NCI-H1436 treated with DMSO at 0.1 percent for 48 hours (cell line): ENCODE measurements around the gene NR1H3.
"Not testable (repeated sequence)": the region's sequence is repeated elsewhere in the genome, so short reads cannot be mapped to it uniquely, and the experiment has no call there.

ENCODE experiments used
- DNase-seq: peaks from one replicate; lab custom pipeline; 2025; lab: John Stamatoyannopoulos, UW

NR1H3 gene

DNA sequence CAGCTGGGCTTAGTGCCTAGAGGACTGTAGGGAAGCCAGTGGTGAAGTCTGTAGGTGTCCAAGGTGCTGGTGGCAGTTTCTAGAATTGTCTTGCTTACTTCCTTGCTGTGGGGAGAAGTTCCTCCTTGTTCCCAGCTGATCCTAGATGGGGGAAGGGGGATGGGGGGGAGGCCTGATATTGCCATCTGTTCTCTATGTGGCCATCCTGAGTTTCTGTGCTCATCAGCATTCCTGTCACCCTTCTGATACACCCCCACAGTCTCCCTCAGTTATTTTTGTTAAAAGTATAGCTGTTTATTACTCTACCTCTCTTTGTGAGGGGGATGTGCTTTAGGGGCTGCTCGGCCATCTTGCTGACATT, 48.7 kb downstream of the NR1H3 start:
- DNase-seq = no peak

DNA sequence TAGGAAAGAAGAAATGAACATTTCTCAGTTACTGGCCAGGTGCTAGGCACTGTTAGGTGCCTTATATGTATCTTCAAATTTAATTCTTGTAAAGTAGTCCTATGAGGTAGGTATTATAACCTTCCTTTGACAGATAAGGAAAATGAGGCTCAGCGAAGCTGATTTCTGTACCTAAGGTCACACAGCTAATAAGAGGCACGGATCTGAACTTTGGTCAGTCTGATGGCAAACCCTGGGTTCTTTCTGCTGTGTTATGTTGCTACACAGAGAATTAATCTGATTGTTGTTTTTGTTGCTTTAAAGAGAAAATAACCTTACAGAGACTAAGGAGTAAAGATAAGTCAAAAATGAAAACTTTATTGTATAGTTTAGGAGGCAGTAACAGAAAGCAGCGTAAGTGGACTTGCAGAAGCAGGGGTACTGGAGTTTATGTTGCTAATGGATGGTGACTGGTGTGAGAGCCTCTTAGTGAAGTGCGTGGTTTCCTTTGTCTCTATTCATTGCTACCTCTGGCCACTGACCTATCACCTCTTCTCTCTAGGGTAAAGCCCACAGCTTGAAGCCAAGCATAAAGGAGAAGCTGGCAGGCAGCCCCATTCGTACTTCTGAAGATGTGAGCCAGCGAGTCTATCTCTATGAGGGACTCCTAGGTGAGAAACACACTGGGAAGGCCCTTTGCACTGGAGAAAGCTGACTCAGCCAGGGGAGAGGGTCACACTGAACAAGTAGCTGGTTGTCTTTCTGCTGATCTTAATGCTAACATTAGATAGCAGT, 50.4 kb downstream of the NR1H3 start:
- DNase-seq = no peak

- DNase-seq = no peak
Observed at GRCh38 chr11:47314992-47315391, 57.2 kb downstream of the NR1H3 start.

GRCh38 chr11:47316501-47316900, 58.7 kb downstream of the NR1H3 start:
- not testable (repeated sequence) for DNase-seq

GRCh38 chr11:47317064-47317828, 59.5 kb downstream of the NR1H3 start:
- DNase-seq = no peak

GRCh38 chr11:47318166-47318565, 60.4 kb downstream of the NR1H3 start:
- no peak for DNase-seq
